Activated naive CD4-positive, alpha-beta T cell treated with anti-CD3 and anti-CD28 coated beads, Interleukin-2, amount 50 U/mL, for 16 hours (primary cell): ENCODE results near the gene BAIAP2.

Experiments
- DNase-seq: peaks from one replicate; pipeline ENCODE4 v3.0.0-alpha.2; 2020

BAIAP2 gene

GRCh38 chr17:81056312-81056711 lies 21.4 kb downstream of the BAIAP2 start:
- no peak for DNase-seq

DNA sequence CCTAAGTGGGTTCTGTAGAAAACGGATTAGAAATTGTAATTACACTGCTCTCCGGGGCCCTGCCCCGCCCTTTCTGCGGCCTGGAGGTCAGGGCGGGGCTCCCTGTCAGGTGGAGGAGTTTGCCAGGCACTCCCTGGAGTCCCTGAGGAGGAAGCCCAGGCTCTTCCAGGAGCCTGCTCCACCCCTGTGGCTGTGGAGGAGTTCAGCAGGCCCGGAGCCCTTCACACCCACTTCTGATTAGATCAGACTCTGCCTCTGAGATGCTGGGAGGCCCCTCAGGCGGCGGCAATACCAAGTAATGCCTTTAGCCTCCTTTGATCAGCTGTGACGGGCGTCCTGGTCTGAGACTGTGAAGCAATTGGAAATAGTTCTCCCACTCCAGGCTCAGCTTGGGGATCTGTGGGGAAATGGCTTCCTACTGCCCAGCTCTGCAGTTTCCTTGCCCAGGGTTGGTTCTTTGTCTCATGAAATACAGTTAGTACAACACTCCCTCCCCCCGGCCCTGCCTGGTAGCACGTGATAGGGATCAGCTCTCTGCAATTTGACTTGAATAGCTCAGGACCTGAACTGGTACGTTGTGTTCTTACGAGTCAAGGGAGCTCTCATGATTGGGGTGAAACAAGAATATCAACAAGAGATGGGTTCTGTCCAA lies 22.3 kb downstream of the BAIAP2 start:
- no peak for DNase-seq

DNA sequence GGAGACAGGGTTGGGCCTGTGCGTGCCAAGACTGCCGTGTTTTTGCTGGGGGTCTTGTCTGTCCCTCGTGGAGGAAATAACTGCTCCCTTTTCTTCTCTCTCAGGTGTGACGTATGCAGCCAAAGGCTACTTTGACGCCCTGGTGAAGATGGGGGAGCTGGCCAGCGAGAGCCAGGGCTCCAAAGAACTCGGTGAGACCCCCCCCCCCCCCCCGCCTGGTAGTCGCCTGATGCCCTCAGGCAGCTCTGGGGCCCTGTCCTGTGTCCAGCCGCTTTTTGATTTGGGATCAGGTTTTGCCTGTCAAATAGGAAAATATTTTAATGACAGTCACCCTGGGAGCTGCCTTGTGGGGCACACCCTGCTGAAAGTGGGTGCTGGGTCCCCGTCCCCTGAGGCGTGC lies 22.8 kb downstream of the BAIAP2 start:
- no peak for DNase-seq

- no peak for DNase-seq
These were observed 23.4 kb downstream of the BAIAP2 start for GRCh38 chr17:81058263-81058871.

DNA sequence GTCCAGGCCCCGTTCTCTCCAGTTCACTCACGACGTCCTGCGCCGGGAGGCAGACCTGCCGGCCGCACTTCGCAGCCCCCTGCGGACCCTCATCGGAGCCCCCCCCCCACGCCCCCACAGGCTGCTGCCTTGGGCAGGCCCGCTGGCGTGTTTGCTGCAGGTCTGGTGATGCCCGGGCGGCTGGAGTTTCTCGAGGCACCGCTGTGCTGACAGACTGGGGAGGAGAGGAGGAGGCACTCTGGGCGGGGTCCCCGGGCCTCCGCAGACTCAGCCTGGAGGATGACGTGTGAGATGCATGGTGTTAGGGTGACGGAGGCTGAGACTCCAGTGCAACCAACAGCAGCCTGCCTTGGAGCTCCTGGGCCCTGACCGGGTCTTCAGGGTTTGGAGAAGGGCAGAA lies 24.1 kb downstream of the BAIAP2 start:
- no peak for DNase-seq

DNA sequence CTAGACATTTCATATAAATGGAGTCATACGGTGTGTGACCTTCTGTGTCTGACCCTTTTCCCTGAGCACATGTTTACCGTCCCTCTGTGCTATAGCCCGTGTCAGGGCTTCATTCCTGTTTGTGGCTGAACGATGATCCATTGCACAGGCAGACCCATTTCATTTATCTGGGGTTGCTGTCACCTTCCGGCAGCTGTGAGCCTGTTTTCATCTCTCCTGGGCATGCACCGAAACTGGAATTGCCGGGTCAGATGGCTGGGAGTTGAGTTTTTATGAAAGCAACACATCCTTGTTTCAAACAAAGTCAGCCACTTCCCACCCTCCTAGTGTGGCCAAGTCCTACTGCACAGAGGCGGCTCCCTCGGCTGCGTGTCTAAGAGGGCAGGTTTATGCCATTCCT lies 25.5 kb downstream of the BAIAP2 start:
- no peak for DNase-seq

- DNase-seq: no peak
These were observed 26.2 kb downstream of the BAIAP2 start for GRCh38 chr17:81061027-81061735.

DNA sequence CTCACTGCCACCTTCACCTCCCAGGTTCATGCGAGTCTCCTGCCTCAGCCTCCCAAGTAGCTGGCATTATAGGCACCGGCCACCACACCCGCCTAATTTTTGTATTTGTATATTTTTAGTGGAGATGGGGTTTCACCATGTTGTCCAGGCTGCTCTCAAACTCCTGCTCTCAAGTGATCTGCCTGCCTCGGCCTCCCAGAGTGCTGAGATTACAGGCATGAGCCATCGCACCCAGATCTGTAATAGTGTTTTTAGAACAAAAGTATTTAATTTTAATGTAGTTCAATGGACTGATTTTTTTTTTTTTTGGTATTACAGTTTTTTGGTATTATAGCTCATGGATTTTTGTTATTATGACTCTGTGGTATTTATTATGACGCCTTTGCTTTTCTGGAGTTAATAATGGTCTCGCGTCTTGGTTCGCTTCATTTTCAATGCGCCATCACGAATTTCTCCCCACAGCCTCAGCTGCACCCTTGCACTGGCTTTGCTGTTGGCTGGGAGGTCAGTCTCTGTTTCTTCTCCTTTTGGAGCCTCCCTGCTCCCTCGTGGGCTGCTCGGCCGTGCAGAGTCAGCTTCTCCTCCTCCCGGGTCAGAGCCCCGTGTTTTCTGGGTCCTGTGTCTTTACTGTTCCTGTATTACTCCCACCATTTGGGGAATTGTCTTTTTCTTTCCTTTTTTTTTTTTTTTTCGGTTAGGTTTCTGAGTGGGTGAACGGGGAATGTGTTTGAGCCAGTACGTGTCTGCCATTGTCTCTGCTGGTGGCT lies 27.2 kb downstream of the BAIAP2 start:
- DNase-seq: no peak

GRCh38 chr17:81063106-81064093 lies 28.4 kb downstream of the BAIAP2 start:
- no peak for DNase-seq

DNA sequence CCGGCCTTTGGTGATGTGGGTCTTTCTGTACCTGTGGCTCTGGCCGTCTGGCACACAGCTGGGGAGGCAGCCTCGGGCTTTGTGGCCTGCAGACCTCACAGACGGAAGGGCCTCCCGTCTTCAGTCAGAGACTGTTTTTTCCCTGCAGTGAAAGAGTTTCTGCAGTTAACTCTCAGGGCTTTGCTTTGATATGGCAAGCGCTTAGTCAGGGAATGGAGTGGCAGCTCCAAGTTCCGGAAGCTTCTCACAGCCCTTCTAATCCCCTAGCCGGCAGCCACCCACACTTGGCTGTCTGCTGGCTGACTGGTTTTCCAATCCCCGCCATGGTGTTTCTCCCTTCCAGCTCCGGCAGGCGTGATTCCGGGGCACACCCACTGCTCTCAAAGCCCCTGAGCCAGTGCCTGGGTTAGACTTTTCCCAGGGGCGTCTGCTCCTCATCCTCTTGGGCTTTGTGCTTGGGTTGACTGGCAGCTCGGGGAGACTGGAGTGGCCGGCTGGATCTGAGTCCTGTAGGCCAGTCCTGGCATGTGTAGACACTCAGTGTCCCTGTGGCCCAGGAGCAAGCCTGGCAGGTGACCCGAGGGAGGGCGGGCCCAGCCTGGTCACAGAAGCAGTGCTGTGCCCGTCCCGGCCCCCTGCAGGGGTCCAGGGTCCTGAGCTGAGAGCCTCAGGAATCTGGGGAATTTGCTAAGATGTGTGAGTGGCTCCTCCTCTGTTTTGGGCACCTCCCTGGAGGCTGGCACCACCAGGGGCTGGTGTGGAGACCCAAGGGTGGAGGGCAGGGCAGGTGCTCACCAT lies 29.9 kb downstream of the BAIAP2 start:
- no peak for DNase-seq

- no peak for DNase-seq
These were observed 30.5 kb downstream of the BAIAP2 start for GRCh38 chr17:81065500-81065899.

GRCh38 chr17:81066072-81066471 lies 31.1 kb downstream of the BAIAP2 start:
- no peak for DNase-seq

GRCh38 chr17:81066771-81067315 lies 31.9 kb downstream of the BAIAP2 start:
- no peak for DNase-seq

- DNase-seq: no peak
These were observed 32.5 kb downstream of the BAIAP2 start for GRCh38 chr17:81067391-81067811.

DNA sequence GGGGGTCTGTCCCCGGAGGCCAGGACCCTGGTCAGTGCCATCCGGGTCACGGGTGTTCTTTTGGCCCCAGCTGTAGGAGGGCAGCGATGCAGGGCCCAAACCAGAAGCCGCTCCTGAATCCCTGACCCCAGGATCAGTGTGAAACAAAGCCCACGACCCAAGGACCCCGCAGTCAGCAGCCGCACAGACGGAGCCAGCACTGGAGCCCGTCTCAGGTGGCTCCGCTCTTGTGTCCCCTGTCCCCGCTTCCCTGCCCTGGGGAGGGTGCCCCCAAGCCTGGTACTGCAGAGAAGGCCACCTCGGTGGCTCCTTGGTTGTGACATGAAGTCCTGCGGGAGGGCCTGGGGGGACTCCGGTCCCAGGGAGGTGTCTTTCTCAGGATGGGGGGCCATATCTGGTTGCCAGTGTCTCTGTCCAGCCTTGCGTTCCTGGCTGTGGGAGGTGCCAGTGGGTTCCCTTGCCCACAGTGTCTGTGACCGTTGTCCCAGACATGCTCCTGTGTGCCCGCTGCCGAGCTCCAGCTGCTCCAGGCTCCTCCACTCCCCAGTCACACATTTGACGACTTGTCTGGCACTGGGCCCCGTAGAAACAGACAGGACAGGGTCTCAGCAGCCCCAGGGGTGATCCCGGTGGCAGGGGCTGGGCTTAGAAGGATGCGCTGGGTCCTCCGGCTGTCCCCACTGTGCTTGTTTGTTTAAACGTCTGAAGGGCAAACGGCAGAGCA lies 33.6 kb downstream of the BAIAP2 start:
- no peak for DNase-seq

DNA sequence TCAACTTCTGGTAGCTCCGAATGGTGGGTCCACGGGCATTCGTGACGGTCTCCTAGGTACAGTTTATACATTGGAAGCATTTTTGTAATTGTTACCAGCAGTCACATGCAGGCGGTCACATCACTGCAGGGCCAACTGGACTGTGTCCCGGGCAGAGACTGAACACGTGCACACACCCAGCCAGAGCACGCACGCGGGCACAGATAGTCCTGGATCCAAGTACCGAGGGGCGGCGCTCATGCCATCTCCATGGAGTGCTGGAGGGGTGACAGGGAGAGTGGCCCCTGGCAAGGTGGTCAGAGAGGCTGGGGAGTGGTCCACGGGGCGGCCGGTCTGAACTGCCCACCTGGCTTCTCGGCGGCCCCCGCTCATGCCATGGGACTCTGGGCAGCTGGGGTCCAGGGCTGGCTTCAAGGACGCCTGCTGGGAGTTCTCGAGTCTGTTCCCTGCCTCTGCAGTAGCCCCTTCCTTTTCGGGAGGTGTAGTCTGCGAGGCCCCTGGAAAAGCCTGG lies 34.2 kb downstream of the BAIAP2 start:
- DNase-seq: no peak

DNA sequence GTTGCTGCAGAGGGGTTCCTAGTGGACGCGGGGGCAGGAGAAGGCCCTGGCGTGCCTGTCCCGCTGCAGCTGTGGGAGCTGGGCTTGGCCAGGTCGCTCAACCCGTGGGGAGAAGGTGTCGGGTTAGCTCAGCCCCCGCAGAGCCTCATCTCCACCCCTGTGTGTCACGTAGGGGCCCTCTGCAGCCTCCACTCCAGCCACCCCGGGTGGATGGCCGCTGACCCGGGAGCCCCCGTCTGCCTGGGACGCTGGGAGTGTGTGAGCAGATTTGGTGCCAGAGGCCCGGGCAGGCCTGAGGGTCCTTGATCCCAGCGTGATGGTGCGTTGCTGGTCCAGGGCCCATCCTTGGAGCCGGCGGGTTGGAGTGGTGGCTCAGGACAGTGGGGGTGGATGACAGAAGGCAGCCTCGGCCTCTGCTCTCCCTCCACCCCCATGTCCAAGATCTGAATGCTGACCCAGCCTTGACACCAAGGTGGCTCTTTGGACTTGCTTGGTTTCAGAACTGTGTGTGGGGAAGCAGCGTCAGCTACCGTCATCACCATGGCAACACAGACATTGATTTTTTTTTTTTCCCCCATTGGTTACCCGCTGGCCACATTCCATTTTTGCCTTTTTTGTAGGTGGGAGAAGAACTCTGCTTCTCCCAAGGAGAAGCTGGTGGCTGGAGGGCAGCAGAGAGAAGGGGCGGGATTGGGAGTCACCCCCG lies 35.7 kb downstream of the BAIAP2 start:
- DNase-seq: no peak

- no peak for DNase-seq
These were observed 37.1 kb downstream of the BAIAP2 start for GRCh38 chr17:81071761-81072741.
